Limb (tissue), 2 donors: ENCODE measurements around the gene KCNAB1.
"Not testable (repeated sequence)": the region's sequence is repeated elsewhere in the genome, so short reads cannot be mapped to it uniquely, and the experiment has no call there.

ENCODE experiments used
- DNase-seq, 2 donors: peaks; one replicate each; pipeline ENCODE4 v3.0.0-alpha.2; 2016; ENCODE audit errors: extremely low spot score in 2 of 2

Gene KCNAB1

GRCh38 chr3:156120528-156121251, at the start of gene KCNAB1:
Gene KCNAB1 (plus strand): TSS chr3:156120578.
- no peak for DNase-seq

- DNase-seq, result no peak
Observed at GRCh38 chr3:156071031-156071430, 49.3 kb upstream of the KCNAB1 start.

GRCh38 chr3:156072950-156073657, 47.3 kb upstream of the KCNAB1 start:
- not testable (repeated sequence) for DNase-seq

GRCh38 chr3:156090126-156090525, 30.3 kb upstream of the KCNAB1 start:
- DNase-seq, result no peak

- no peak for DNase-seq
Observed at GRCh38 chr3:156093964-156094363, 26.4 kb upstream of the KCNAB1 start.

GRCh38 chr3:156094391-156094790, 26.0 kb upstream of the KCNAB1 start:
- DNase-seq, result no peak

- DNase-seq, result not testable (repeated sequence)
Observed at GRCh38 chr3:156095652-156096051, 24.7 kb upstream of the KCNAB1 start.

GRCh38 chr3:156098437-156099035, 21.8 kb upstream of the KCNAB1 start:
- DNase-seq, result no peak

- not testable (repeated sequence) for DNase-seq
Observed at GRCh38 chr3:156099348-156099747, 21.0 kb upstream of the KCNAB1 start.

GRCh38 chr3:156099984-156100383, 20.4 kb upstream of the KCNAB1 start:
- not testable (repeated sequence) for DNase-seq

- DNase-seq, result no peak
Observed at GRCh38 chr3:156102267-156102931, 18.0 kb upstream of the KCNAB1 start.

GRCh38 chr3:156106721-156107373, 13.5 kb upstream of the KCNAB1 start:
- DNase-seq, result no peak

GRCh38 chr3:156107504-156107903, 12.9 kb upstream of the KCNAB1 start:
- DNase-seq, result no peak

GRCh38 chr3:156108616-156109015, 11.8 kb upstream of the KCNAB1 start:
- no peak for DNase-seq

GRCh38 chr3:156109989-156110388, 10.4 kb upstream of the KCNAB1 start:
- no peak for DNase-seq

GRCh38 chr3:156126467-156126866, 6.1 kb downstream of the KCNAB1 start:
- no peak for DNase-seq

GRCh38 chr3:156131241-156131640, 10.9 kb downstream of the KCNAB1 start:
- no peak for DNase-seq

- DNase-seq, result no peak
Observed at GRCh38 chr3:156131799-156132198, 11.4 kb downstream of the KCNAB1 start.

- no peak for DNase-seq
Observed at GRCh38 chr3:156132313-156132712, 11.9 kb downstream of the KCNAB1 start.

GRCh38 chr3:156133076-156133475, 12.7 kb downstream of the KCNAB1 start:
- no peak for DNase-seq

- DNase-seq, result no peak
Observed at GRCh38 chr3:156135921-156136638, 15.7 kb downstream of the KCNAB1 start.
